Endothelial cell of umbilical vein (primary cell): ENCODE data around the gene RARA. TPM values are rescaled to one million over a fixed set of nuclear protein-coding genes. Genes with fewer than 3 reads are reported as not detected.
"Not testable (repeated sequence)": the region's sequence is repeated elsewhere in the genome, so short reads cannot be mapped to it uniquely, and the experiment has no call there.

Experiments used
- BruUV-seq: library from RNA; stranded (reverse); fragments of 400-500 nt; replicated peaks from 2 replicates; lab custom pipeline; 2021; lab: Mats Ljungman, UMichigan
- CTCF ChIA-PET: fragments of 300-600, 350-600 bp; sonication (Branson Sonifier 250); formaldehyde crosslinking; loops from one replicate; lab custom pipeline; 2021; ENCODE audit warnings: antibody characterized with exemption, inconsistent platforms; lab: Charles Lee
- POLR2A ChIA-PET: fragments of 300-600, 350-600 bp; sonication (Branson Sonifier 250); formaldehyde crosslinking; loops from one replicate; lab custom pipeline; 2021; ENCODE audit warnings: antibody characterized with exemption, inconsistent platforms; lab: Charles Lee
- DNase-seq: peaks from one replicate; pipeline ENCODE4 v3.0.0-alpha.2; 2011; ENCODE audit warnings: low read depth, low spot score
- FAIRE-seq: peaks from 2 replicates; lab custom pipeline; 2011; peaks lifted over from hg19 to GRCh38; lab: Jason Lieb, UNC
- H2AFZ ChIP-seq: 2 replicates; pipeline ENCODE4 v1.6.0; 2012; ENCODE audit warnings: low read depth, low read length, control low read depth, inconsistent platforms
- H3K27ac ChIP-seq: 2 replicates; pipeline ENCODE4 v1.5.1; 2011; ENCODE audit warnings: low read depth, mild to moderate bottlenecking, control low read depth, low read length, moderate library complexity; ENCODE audit not compliant: insufficient read depth
- H3K27me3 ChIP-seq, 2 experiments: 2 replicates each; pipeline versions ENCODE4 v1.6.0 to v1.6.1; 2011; ENCODE audit warnings: low read length in 2 of 2, mixed read lengths in 1 of 2; ENCODE audit not compliant: control insufficient read depth in 2 of 2, insufficient read depth in 2 of 2
- H3K36me3 ChIP-seq, 2 experiments: 2 replicates in 1 of 2; 3 replicates in 1 of 2; pipeline ENCODE4 v1.5.1; 2011; ENCODE audit warnings: low read length in 2 of 2, mild to moderate bottlenecking in 1 of 2, moderate library complexity in 1 of 2; ENCODE audit not compliant: control insufficient read depth in 2 of 2, insufficient read depth in 2 of 2; ENCODE audit errors: extremely low read depth in 1 of 2
- H3K4me1 ChIP-seq: 3 replicates; pipeline ENCODE4 v1.5.1; 2011; ENCODE audit warnings: mild to moderate bottlenecking, low read length; ENCODE audit not compliant: control insufficient read depth, insufficient read depth; ENCODE audit errors: extremely low read depth
- H3K4me2 ChIP-seq: 2 replicates; pipeline ENCODE4 v1.6.1; 2011; ENCODE audit warnings: low read length, control low read depth, mixed read lengths; ENCODE audit not compliant: insufficient read depth
- H3K4me3 ChIP-seq, 3 experiments: fragments of 200-600 bp in 1 of 3; sonication (generic), shearing (Covaris generic) in 1 of 3; replicated peaks in 1 of 3; 2 replicates each; pipeline ENCODE4 v1.5.1; 2011 to 2016; ENCODE audit warnings: control low read depth in 3 of 3, low read length in 3 of 3, mild to moderate bottlenecking in 2 of 3, inconsistent platforms in 1 of 3, low read depth in 1 of 3, moderate library complexity in 1 of 3; ENCODE audit not compliant: insufficient read depth in 1 of 3
- H3K79me2 ChIP-seq: 2 replicates; pipeline ENCODE4 v1.6.0; 2012; ENCODE audit warnings: low read length, inconsistent platforms; ENCODE audit not compliant: control insufficient read depth, insufficient read depth
- H3K9ac ChIP-seq: replicated peaks from 2 replicates; pipeline ENCODE3; 2011; ENCODE audit warnings: low read length, control low read depth; ENCODE audit not compliant: insufficient read depth; ENCODE audit errors: extremely low read depth
- H3K9me1 ChIP-seq: replicated peaks from 3 replicates; pipeline ENCODE4 v1.6.0; 2011; ENCODE audit warnings: mild to moderate bottlenecking, low read length; ENCODE audit not compliant: control insufficient read depth, insufficient read depth; ENCODE audit errors: extremely low read depth
- H3K9me3 ChIP-seq: replicated peaks from 2 replicates; pipeline ENCODE4 v1.5.1; 2012; ENCODE audit warnings: low read length, inconsistent platforms; ENCODE audit not compliant: control insufficient read depth, insufficient read depth
- H4K20me1 ChIP-seq: replicated peaks from 2 replicates; pipeline ENCODE3; 2011; ENCODE audit warnings: mild to moderate bottlenecking, low read length; ENCODE audit not compliant: control insufficient read depth, insufficient read depth; ENCODE audit errors: extremely low read depth
- CTCF ChIP-seq, 2 donors: IDR thresholded peaks; 1 replicate in 1 of 2; 2 replicates in 1 of 2; pipeline ENCODE4 v1.5.1; 2011; ENCODE audit warnings: low read length in 2 of 2, mild to moderate bottlenecking in 2 of 2, moderate library complexity in 2 of 2, control low read depth in 1 of 2, inconsistent platforms in 1 of 2, low read depth in 1 of 2; ENCODE audit not compliant: insufficient read depth in 1 of 2; ENCODE audit errors: extremely low read depth in 1 of 2
- EZH2 ChIP-seq: IDR thresholded peaks from 2 replicates; pipeline ENCODE4 v1.6.1; 2012; ENCODE audit warnings: borderline replicate concordance, low read depth, mild to moderate bottlenecking, moderate library complexity, low read length, inconsistent platforms; ENCODE audit not compliant: severe bottlenecking
- FOS ChIP-seq: IDR thresholded peaks from 2 replicates; pipeline ENCODE4 v1.6.1; 2011; ENCODE audit warnings: mild to moderate bottlenecking, low read length, moderate library complexity, borderline replicate concordance; ENCODE audit not compliant: insufficient read depth
- GATA2 ChIP-seq: IDR thresholded peaks from 2 replicates; pipeline ENCODE4 v1.7.0; 2011; ENCODE audit warnings: low read depth, mild to moderate bottlenecking, moderate library complexity, mixed read lengths, low read length; ENCODE audit not compliant: insufficient read length, insufficient read depth
- JUN ChIP-seq: IDR thresholded peaks from 2 replicates; pipeline ENCODE4 v1.6.1; 2011; ENCODE audit warnings: borderline replicate concordance, low read depth; ENCODE audit not compliant: insufficient read length, insufficient read depth
- MAX ChIP-seq: IDR thresholded peaks from 2 replicates; pipeline ENCODE4 v1.6.1; 2011; ENCODE audit not compliant: insufficient read depth, insufficient read length
- MYC ChIP-seq: IDR thresholded peaks from one replicate; pipeline ENCODE4 v1.6.1; 2011; ENCODE audit warnings: mild to moderate bottlenecking, low read depth, low read length
- POLR2A ChIP-seq: IDR thresholded peaks from 2 replicates; pipeline ENCODE4 v1.6.1; 2012; ENCODE audit warnings: low read depth, mild to moderate bottlenecking, control low read depth, low read length
- POLR2AphosphoS5 ChIP-seq: IDR thresholded peaks from 2 replicates; pipeline ENCODE4 v1.6.1; 2012; ENCODE audit warnings: low read depth, mild to moderate bottlenecking, control low read depth, low read length, moderate library complexity; ENCODE audit not compliant: insufficient read depth
- dilution Hi-C: fragments of 300-500 bp; cut with MboI; formaldehyde crosslinking; loops from one replicate; pipeline ENCODE4 v1.15.0; 2019; ENCODE audit warnings: low sequenced_read_pairs; ENCODE audit not compliant: extremely low pct_ligation_motif_present
- intact Hi-C: fragments of 100-400 bp; cut with micrococcal nuclease; formaldehyde crosslinking; loops from one replicate; pipeline ENCODE4 v1.10.0; 2022
- polyA plus RNA-seq, 4 experiments: library from polyadenylated mRNA; depleted of rRNA in 3 of 4; stranded (reverse) in 3 of 4; unstranded in 1 of 4; fragments of >200 nt; gene quantifications; 2 replicates each; pipeline versions ENCODE4 v1.2.1 to v1.2.3, GENCODE V29; 2011 to 2012; ENCODE audit warnings: missing spikeins in 1 of 4
- total RNA-seq: library from RNA; stranded (reverse); gene quantifications from 2 replicates; pipeline ENCODE4 v1.2.3, GENCODE V29; 2021

RARA gene
- total and polyA plus RNA-seq, 2 donors (not counting 3 experiments of a cell fraction or from before 2014, with no cell fraction given), result 11.9 to 37.8 TPM

DNA sequence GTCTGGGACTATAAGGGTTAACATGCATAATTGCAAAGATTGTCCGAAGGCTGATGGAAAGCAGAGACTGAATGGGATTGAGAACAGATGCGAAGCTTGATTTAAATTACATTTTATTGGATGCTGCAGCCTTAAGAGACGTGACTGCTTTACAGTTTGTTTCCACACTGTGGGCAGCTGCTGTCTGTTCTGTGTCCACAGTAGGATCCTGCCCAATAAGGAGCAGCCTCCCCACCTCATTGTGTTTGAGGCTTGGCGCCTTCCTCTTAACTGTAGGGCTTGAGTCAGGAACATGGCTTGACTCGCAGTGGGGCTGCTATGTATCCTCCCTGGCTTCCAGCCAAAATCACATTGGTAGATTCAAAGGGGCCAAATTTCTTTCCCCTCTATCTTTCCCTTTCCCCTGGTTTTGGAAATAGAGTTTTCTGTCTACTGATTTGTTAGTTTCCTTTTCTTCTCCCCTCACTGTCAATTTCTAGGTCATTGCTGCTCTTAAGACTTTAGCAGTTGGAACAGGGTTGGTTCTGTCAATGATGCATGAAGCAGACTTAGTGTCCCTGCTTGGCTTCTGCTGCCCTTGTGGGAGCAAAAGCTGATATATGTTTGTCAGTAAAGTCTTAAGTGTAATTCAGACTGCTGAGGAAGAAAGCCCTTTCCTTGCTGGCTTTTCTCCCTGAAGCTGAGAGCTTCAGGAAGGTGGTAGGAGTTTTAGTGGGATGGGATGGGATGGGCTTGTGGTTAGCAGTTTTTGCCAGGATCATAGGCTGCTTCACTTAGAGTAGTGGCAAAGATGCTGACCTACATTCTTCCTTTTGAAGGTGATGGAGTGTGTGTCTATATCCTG, 5.0 kb upstream of the RARA start:
- Histone ChIP-seq H2AFZ (no peak overlapping the region), H3K4me3 (no peak overlapping the region), H3K79me2 (no peaks in the 10 kb centered on the region), H3K4me1 (peaks cover 24% of the 10 kb centered on the region), H3K9me1 (no peaks in the 10 kb centered on the region), H4K20me1 (no peaks in the 10 kb centered on the region), H3K27me3 (no peaks in the 10 kb centered on the region), H3K4me2 (no peak overlapping the region), H3K27ac (no peak overlapping the region), H3K9me3 (no peaks in the 10 kb centered on the region), H3K9ac (no peak overlapping the region), H3K36me3 (peaks cover 0 to 7% of the 10 kb centered on the region in 2 experiments)
- no peak for DNase-seq
- ChIA-PET POLR2A (interaction anchor here (1.8 kb wide), 1 partner anchor 51 kb away, joined by 10 read pairs; no protein-coding TSS in a partner anchor), CTCF (interaction anchor here (0.6 to 15.6 kb wide), 17 partner anchors 8 to 1381 kb away, joined by 3 to 530 read pairs (median 8); partner anchors contain the start of gene GJD3)
- dilution Hi-C loops, result no loop called here
- BruUV-seq, result no TSS peak
- FAIRE-seq, result peak; percentile 38
- intact Hi-C loops, result loop anchor here (1.0 to 5.0 kb wide), 5 partner anchors 10 to 228 kb away; partner anchors contain the start of gene TOP2A
- TF ChIP-seq GATA2, result no peak
- TF ChIP-seq JUN, result no peak
- TF ChIP-seq MAX, result no peak
- no peak for TF ChIP-seq POLR2A
- no peak for TF ChIP-seq CTCF (IDR thresholded peaks at IDR 0.05; ENCODE audit: extremely low read depth in 1 of 2, insufficient read depth in 1 of 2, low read depth in 1 of 2, low read length in 2 of 2)
- no peak for TF ChIP-seq EZH2
- no peak for TF ChIP-seq POLR2AphosphoS5
- no peak for TF ChIP-seq MYC
- no peak for TF ChIP-seq FOS

DNA sequence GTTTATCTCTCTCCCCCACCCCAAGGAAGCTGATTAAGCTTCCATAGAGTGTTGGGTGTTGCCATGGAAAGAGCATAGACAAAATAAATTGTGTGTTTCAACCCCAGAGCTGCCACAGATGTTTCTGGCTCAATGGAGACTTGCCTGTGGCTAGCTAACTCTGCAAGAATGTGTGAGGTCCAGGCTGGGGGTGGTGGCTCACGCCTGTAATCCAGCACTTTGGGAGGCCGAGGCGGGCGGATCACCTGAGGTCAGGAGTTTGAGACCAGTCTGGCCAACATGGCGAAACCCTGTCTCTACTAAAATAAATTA, 4.5 kb upstream of the RARA start:
- POLR2A ChIA-PET, H3K79me2 ChIP-seq, H3K9me1 ChIP-seq, H3K4me2 ChIP-seq, H3K27ac ChIP-seq, H3K36me3 ChIP-seq, H2AFZ ChIP-seq, dilution Hi-C loops, H4K20me1 ChIP-seq, H3K9ac ChIP-seq, H3K4me3 ChIP-seq, DNase-seq, BruUV-seq, FAIRE-seq, H3K9me3 ChIP-seq, H3K27me3 ChIP-seq: not testable (repeated sequence)
- H3K4me1 ChIP-seq, result peaks cover 28% of the 10 kb centered on the region
- CTCF ChIA-PET, result interaction anchor here (1.0 to 15.6 kb wide), 7 partner anchors 12 to 228 kb away, joined by 3 to 530 read pairs (median 35); partner anchors contain the start of gene GJD3
- intact Hi-C loops, result loop anchor here (5.0 kb wide), 2 partner anchors 113 to 228 kb away; partner anchors contain the start of gene TOP2A
